NCI-H774 (cell line): ENCODE data around the gene SETBP1.

Experiments used
- DNase-seq: peaks from one replicate; lab custom pipeline; 2025; lab: John Stamatoyannopoulos, UW

SETBP1 gene

DNA sequence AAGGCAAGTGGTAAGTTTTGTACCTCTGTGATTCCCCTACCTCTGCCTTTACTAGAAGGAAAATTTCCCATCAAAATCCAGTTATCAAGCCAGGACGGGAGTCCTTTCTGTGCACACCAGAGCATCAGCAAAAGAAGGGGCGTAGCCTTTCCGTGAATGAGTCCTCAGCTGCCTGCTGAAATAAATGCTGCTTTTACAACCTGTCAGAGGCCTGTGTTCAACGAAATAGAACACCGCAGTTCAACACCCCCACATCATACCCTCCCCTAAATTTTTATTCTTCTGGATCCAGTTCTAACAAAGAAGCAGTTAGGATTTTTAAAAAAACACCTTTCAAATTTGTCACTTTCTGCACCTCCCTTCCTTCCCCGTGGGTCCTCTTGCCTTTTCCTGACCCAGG is 135.8 kb downstream of the SETBP1 start:
- no peak for DNase-seq

GRCh38 chr18:44817831-44818473 is 137.3 kb downstream of the SETBP1 start:
- no peak for DNase-seq

DNA sequence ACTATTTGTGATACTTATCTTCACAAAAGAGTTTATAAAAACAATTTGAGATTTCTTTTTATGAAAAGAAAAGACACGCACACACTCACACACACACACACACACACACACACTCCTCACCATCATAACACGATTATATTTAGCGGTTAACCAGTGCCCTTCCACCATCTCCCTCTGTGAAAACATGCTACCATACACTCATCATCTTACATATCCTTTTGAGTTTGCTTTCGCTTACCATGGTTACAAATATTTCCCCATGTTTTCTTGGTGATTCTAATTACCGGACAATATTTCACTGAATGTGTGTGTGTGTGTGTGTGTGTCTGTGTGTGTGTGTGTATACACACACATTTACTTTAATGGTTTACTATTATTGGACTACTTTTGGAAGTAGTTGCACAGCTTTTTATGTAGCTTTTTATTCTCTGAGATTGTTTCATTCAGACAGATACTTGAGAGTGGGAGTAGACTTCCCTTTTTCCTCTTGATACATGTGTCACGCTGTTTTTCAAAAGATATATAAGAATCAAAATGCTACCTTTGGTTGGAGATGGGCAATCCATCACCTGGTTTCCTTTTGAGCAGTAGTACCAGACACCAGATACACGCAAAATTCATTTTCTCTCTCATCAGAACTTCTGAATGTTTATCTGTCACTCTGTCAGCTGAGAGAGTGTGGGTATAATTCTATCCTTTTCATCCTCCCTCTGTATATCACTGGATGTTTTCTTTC is 138.1 kb downstream of the SETBP1 start:
- DNase-seq = no peak

DNA sequence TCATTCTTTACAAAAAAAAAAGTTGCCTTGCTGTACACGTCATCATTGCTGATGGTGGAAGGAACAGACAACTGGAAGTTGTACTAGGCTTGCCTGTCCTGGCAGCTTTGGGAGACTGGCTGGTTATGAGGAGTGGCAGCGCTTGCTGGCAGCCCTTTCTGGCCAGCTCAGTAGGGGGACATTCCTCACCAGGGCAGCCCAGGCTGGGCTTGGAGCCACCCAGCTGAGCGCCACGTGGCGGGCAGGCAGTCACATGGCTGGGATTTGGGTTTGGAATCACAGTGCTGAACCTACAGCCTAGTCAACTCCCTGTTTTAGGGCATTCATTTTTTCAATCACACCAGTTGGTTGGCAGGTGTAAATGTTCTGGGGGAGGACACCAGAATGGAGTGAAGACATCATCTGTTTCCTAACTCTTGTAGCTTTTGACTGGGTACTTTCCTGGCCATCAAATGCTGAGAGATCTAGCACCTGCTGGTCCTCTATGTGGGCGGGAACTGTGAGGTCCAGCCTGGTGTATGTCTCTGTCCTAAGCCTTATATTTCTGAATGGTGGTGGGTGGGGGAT is 139.3 kb downstream of the SETBP1 start:
- DNase-seq = no peak

DNA sequence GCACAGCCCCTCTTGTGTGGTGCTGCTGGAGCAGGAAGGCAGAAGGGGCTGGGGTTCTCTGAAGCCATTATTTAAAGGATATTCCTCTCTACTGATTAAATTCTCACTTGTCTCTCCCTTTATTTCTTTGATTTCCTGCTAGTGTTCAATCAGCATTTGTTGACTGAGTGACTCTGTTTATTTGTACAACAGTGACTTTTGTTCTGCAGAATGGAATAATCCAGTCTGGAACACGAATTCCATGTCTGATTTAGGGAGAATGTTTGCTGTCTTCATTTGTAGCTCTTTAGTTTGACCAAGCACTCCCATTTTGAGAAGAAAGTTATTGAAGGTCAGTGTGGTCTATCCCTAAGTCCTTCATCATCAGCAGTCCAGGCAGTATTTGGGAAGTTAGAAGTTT is 141.2 kb downstream of the SETBP1 start:
- peak; percentile 57 for DNase-seq

DNA sequence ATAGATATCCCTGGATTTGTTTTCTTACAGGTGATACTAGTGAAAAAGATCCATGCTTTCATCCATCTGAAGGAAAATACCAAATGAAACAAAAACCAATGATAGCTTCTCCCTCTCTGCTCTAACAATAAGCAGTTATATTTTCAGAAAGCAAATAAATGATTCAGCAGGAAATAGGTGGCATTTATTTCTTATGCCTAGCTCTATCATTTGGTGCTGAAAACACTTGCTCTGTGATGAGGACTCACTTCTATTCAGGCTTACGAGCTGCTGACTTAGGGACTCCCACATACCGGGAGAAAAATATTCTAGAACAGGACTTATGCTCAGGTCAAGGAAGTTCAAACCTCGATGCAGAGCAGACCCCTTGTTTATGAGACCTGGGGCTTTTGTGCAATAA is 142.6 kb downstream of the SETBP1 start:
- DNase-seq = no peak

DNA sequence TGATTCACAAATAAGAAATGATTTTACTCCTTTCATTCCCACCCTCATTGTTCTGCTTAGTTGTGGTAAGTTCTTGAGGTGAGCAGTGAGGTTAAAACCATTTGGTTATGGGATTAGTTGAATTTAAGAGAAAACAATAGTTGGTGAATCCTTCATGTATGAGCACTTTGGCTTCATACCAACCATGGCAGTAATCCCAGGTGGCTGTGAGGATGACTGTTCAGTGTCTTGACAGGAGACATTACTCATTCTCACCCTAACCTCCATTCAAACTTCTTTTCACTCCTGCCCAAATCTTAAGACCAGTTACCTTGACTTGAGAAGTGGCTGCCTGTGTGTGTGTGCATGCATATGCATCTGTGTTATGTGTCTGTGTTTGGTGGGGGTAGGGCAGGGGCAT is 143.1 kb downstream of the SETBP1 start:
- no peak for DNase-seq

DNA sequence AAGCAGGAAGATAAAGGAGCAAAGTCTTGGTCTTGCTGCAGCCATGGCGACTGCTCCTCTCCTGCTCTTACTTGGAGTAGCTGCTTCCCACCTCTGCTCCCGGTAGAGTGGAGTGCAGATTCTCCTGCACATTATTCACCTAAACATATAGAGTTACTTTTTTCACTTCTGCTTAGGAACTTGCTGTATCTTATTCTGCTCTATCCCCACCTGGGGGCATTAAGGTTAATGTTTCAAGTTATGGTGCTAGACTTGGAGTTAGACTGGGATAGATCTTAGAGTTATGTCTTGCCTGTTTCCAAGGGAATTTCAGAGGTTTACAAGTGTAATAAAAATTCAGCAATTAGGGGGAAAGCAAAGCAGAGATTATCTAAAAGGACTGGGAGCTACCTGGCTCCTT is 144.2 kb downstream of the SETBP1 start:
- DNase-seq = no peak

DNA sequence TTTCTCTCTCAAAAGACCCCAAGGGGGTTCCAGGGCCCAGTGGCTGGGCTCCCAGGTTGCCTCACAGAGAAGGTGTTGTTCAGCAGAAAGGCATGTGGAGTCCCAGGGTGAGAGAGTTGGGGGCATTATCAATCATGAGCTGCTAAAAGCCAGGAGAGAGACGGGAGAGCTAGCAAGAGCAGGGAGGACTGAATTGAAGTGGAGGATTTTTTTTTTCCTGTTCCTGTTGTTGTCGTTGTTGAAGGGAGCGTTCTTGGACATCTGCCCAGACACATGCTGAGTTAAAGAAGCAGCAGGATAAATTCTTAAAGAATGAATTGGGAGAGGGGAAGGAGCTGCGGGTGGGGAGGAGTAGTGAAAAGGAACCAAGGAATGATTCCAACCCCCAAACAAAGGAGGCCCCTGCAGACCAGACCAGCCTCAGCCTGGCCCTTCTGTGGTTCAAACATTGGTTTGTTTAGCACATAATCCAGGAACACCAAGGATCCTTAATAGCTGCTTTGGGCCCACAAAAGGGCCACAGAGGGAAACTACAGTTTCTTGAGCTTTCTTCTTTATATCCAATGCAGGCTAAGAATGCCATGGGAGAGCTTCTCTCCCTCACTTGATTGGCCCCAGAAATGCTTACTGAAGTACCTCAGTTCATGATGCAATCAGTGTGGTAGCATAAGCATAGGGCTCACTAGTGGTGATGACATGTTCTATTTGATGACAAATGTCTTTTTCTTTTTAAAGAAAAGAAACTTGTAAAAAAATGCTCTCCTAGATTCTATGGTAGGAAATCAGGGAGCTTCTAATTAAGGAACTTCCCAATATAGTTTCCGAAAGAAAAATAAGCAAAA is 146.0 kb downstream of the SETBP1 start:
- DNase-seq = peak; percentile 12

GRCh38 chr18:44828080-44828479 is 147.4 kb downstream of the SETBP1 start:
- no peak for DNase-seq

GRCh38 chr18:44830581-44830980 is 149.9 kb downstream of the SETBP1 start:
- no peak for DNase-seq

GRCh38 chr18:44833786-44834185 is 153.1 kb downstream of the SETBP1 start:
- no peak for DNase-seq

- DNase-seq = no peak
Measured at GRCh38 chr18:44834867-44835469, 154.3 kb downstream of the SETBP1 start.

DNA sequence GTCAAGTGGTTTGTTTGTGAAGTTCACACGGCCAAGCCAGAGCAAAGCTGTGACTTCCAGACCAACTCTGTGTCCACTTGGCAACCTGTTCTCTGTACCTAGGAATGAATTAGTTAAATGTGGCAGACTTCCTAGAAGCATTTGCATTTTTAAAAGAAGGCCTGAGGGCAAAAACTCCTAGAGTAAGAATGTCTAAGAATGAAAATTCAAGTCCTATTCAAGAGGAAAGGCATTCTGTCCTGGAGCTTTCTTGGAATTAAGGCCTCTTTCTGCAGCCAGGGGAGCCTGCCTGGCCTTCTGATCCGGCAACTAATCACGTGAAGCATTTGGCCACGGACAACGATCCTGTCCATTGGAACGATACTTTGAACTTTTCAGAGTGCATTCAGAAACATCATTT is 155.0 kb downstream of the SETBP1 start:
- no peak for DNase-seq

DNA sequence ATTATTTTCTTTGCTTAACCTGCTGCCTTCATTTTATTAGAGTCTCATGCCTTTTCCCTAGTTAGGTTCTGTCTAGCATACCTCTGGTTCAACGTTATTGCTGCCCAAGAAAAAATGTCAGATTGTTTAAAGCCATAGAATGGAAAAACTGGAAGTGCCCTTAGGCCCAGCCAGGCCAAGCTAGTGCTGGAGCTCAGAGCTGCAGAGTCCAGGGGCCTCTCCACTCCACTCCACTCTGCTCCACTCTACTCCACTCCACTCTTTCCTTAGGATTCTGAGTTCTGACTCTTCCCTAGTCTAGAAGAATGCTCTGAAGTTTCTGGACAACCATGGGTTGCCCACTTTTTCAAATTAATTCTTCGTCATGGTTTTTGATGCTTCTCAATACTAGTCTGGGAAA is 155.6 kb downstream of the SETBP1 start:
- DNase-seq = no peak

- DNase-seq = no peak
Measured at GRCh38 chr18:44837482-44838180, 156.9 kb downstream of the SETBP1 start.

DNA sequence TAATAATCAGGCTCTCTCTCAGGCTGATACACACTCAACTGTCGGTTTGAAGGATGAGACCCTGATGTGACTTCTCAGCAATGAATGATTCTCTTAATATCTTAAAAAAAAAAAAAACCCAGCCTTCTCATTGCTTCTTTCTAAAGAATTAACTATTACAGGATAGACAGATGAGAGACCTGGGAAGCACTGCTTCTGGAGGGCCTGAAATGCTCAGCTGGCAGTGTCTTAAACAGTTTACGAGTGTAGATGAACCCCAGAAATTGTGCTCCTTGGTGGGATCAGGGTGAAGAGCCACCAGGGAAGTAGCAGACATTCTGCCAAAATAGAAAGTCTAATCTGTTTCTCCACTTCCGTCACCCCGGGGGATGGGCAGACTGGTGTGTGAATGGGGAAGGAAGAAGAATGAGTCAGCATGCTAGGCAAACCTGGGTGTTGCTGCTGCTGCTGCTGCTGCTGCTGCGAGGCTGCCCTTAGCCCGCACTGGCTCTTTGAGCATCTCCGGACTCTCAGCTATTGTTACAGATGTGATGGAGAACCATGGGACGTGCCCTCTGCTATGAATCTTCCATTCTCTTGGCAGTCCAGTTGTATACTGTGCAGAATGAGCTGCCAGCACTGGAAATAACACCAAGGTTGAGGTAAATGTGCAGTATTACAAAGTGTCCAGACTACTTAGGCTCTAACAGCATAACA is 158.4 kb downstream of the SETBP1 start:
- peak; percentile 31 for DNase-seq

- DNase-seq = peak; percentile 43
Measured at GRCh38 chr18:44840058-44840790, 159.5 kb downstream of the SETBP1 start.

- DNase-seq = no peak
Measured at GRCh38 chr18:44841221-44841620, 160.5 kb downstream of the SETBP1 start.
